Common myeloid progenitor, CD34-positive (primary cell): ENCODE data around the gene SIDT2.
A peak's percentile ranks its signal among the peaks of the same experiment; 100 is the strongest.
"Not testable (repeated sequence)": the region's sequence is repeated elsewhere in the genome, so short reads cannot be mapped to it uniquely, and the experiment has no call there.

Experiments
- CTCF ChIA-PET: fragments of 350-600 bp; sonication (Branson Sonifier 250); formaldehyde crosslinking; loops from one replicate; lab custom pipeline; 2021; ENCODE audit warnings: antibody characterized with exemption; lab: Charles Lee
- POLR2A ChIA-PET: fragments of 350-600 bp; sonication (Branson Sonifier 250); formaldehyde crosslinking; loops from one replicate; lab custom pipeline; 2021; ENCODE audit warnings: antibody characterized with exemption; lab: Charles Lee
- DNase-seq, 3 donors: peaks; one replicate each; pipeline versions ENCODE4 v3.0.0 to v3.0.0-alpha.2; 2013
- H3K27ac ChIP-seq, 2 experiments: 1 replicate in 1 of 2; 2 replicates in 1 of 2; pipeline ENCODE4 v1.7.0; 2013; ENCODE audit warnings: inconsistent platforms in 2 of 2, low read length in 2 of 2, mild to moderate bottlenecking in 2 of 2, low read depth in 1 of 2, moderate library complexity in 1 of 2; ENCODE audit not compliant: severe bottlenecking in 2 of 2, insufficient read depth in 1 of 2, poor library complexity in 1 of 2
- H3K27me3 ChIP-seq, 5 experiments: replicated peaks in 2 of 5; 1 replicate in 3 of 5; 2 replicates in 2 of 5; pipeline versions ENCODE4 v1.6.1 to v1.7.0; 2013; ENCODE audit warnings: low read length in 4 of 5, mild to moderate bottlenecking in 2 of 5, moderate library complexity in 2 of 5, inconsistent platforms in 1 of 5; ENCODE audit not compliant: insufficient read depth in 5 of 5, control insufficient read depth in 4 of 5
- H3K36me3 ChIP-seq, 4 experiments: 1 replicate in 2 of 4; 2 replicates in 2 of 4; pipeline versions ENCODE4 v1.6.1 to v1.7.0; 2013; ENCODE audit warnings: low read length in 3 of 4, control low read depth in 1 of 4, mild to moderate bottlenecking in 1 of 4; ENCODE audit not compliant: control insufficient read depth in 4 of 4, insufficient read depth in 4 of 4
- H3K4me1 ChIP-seq, 4 experiments: 1 replicate in 3 of 4; 2 replicates in 1 of 4; pipeline versions ENCODE4 v1.6.1 to v1.7.1; 2013; ENCODE audit warnings: low read length in 3 of 4, mild to moderate bottlenecking in 3 of 4, control low read depth in 1 of 4, inconsistent platforms in 1 of 4, moderate library complexity in 1 of 4; ENCODE audit not compliant: control insufficient read depth in 4 of 4, insufficient read depth in 4 of 4; ENCODE audit errors: control extremely low read depth in 1 of 4
- H3K4me3 ChIP-seq, 7 experiments: 1 replicate in 4 of 7; 2 replicates in 3 of 7; pipeline versions ENCODE4 v1.5.1 to v1.7.0; 2013; ENCODE audit warnings: mild to moderate bottlenecking in 7 of 7, low read length in 6 of 7, moderate library complexity in 6 of 7, inconsistent platforms in 2 of 7, low read depth in 2 of 7, control low read depth in 1 of 7; ENCODE audit not compliant: insufficient read depth in 4 of 7, control insufficient read depth in 1 of 7; ENCODE audit errors: extremely low read depth in 1 of 7
- H3K9me3 ChIP-seq, 5 experiments: 1 replicate in 4 of 5; 2 replicates in 1 of 5; pipeline versions ENCODE4 v1.6.1 to v1.7.1; 2013; ENCODE audit warnings: low read length in 4 of 5, mild to moderate bottlenecking in 2 of 5, inconsistent platforms in 1 of 5, low read depth in 1 of 5, moderate library complexity in 1 of 5; ENCODE audit not compliant: control insufficient read depth in 4 of 5, insufficient read depth in 2 of 5; ENCODE audit errors: control extremely low read depth in 1 of 5
- WGBS: methylation state at CpG from one replicate; pipeline ENCODE4 v1.1.5; 2013; ENCODE audit not compliant: insufficient coverage; 5-methylcytosine and 5-hydroxymethylcytosine counted together

The SIDT2 gene

GRCh38 chr11:117182551-117182935, 4.0 kb downstream of the SIDT2 start:
- no peak overlapping the region for H3K27ac ChIP-seq
- H3K4me1 ChIP-seq = peaks cover 8 to 31% (median 27%) of the 10 kb centered on the region in 4 experiments
- DNase-seq = no peak
- H3K4me3 ChIP-seq = no peak overlapping the region
- H3K36me3 ChIP-seq = peaks cover 0 to 19% (median 2%) of the 10 kb centered on the region in 4 experiments
- H3K27me3 ChIP-seq = no peaks in the 10 kb centered on the region
- ChIA-PET CTCF (interaction anchor here (0.9 to 9.7 kb wide), 10 partner anchors 9 to 113 kb away, joined by 3 to 100 read pairs (median 6); partner anchors contain the start of genes PCSK7, RNF214 and TAGLN), POLR2A (no interaction called here)
- no peaks in the 10 kb centered on the region for H3K9me3 ChIP-seq
- 98% methylated on average over 9 of the region's 10 CpGs for WGBS

- H3K27me3 ChIP-seq, H3K9me3 ChIP-seq, DNase-seq, POLR2A ChIA-PET, H3K27ac ChIP-seq, H3K4me3 ChIP-seq: not testable (repeated sequence)
- Histone ChIP-seq H3K4me1 (peaks cover 4 to 26% (median 24%) of the 10 kb centered on the region in 4 experiments), H3K36me3 (peaks cover 0 to 25% (median 2%) of the 10 kb centered on the region in 4 experiments)
- CTCF ChIA-PET = interaction anchor here (0.9 to 9.7 kb wide), 7 partner anchors 11 to 114 kb away, joined by 3 to 100 read pairs (median 11); partner anchors contain the start of genes PCSK7 and RNF214
- WGBS = 97% methylated on average over 7 of the region's 13 CpGs
Measured at GRCh38 chr11:117183178-117183577, 4.6 kb downstream of the SIDT2 start.

GRCh38 chr11:117183724-117184349, 5.3 kb downstream of the SIDT2 start:
- no peak overlapping the region for H3K4me3 ChIP-seq
- peaks cover 0 to 30% (median 2%) of the 10 kb centered on the region in 4 experiments for H3K36me3 ChIP-seq
- H3K4me1 ChIP-seq = peaks cover 2 to 23% (median 22%) of the 10 kb centered on the region in 4 experiments
- H3K27me3 ChIP-seq = no peaks in the 10 kb centered on the region
- ChIA-PET POLR2A (interaction anchor here (0.6 kb wide), 1 partner anchor 313 kb away, joined by 5 read pairs; no protein-coding TSS in a partner anchor), CTCF (interaction anchor here (0.9 to 9.7 kb wide), 4 partner anchors 10 to 37 kb away, joined by 3 to 59 read pairs (median 3); no protein-coding TSS in a partner anchor)
- H3K27ac ChIP-seq = no peak overlapping the region
- WGBS = 100% methylated on average over 7 of the region's 11 CpGs
- no peak for DNase-seq
- no peaks in the 10 kb centered on the region for H3K9me3 ChIP-seq

DNA sequence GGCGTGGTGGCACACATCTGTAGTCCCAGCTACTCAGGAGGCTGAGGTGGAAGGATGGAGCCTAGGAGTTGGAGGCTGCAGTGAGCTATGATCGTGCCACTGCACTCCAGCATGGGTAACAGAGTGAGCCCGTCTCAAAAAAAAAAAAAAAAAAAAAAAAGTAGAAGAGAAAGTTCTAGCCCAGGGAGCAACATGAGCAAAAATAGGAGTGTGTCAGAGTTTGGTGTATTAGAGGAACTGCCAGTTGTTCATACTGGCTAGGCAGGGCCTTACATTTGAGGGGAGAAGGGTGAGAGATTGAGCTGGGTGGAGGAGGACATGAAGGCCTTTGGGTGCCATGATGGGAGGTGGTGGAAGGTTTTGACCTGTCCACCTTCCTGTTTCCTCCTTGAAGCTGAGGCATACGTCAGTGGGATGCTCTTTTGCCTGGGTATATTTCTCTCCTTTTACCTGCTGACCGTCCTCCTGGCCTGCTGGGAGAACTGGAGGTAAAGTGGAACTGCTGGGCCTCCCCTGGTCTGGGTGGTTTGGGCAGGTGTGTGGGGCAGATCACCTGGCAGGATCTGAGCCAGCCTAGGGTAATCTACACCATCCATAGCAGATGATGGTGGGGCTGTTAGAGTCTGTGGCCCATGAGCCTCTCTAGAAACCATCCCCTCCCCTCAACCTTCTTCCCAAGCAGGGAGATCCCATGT, 7.3 kb downstream of the SIDT2 start:
- Histone ChIP-seq H3K27ac (no peak overlapping the region), H3K9me3 (no peaks in the 10 kb centered on the region), H3K4me3 (no peak overlapping the region), H3K4me1 (peaks cover 0 to 7% (median 4%) of the 10 kb centered on the region in 4 experiments), H3K36me3 (peaks cover 0 to 44% (median 8%) of the 10 kb centered on the region in 4 experiments), H3K27me3 (no peaks in the 10 kb centered on the region)
- peak in 2 of 3 donors; percentile 40 to 50 for DNase-seq
- CTCF ChIA-PET = interaction anchor here (0.9 to 9.7 kb wide), 4 partner anchors 8 to 26 kb away, joined by 3 to 59 read pairs (median 4); no protein-coding TSS in a partner anchor
- POLR2A ChIA-PET = no interaction called here
- WGBS = 100% methylated on average over 1 of the region's 5 CpGs

GRCh38 chr11:117186431-117186761, 7.9 kb downstream of the SIDT2 start:
- Histone ChIP-seq H3K36me3 (peaks cover 0 to 44% (median 8%) of the 10 kb centered on the region in 4 experiments), H3K27me3 (no peaks in the 10 kb centered on the region), H3K4me3 (no peak overlapping the region), H3K4me1 (peaks cover 0 to 2% (median 0%) of the 10 kb centered on the region in 4 experiments), H3K9me3 (no peaks in the 10 kb centered on the region), H3K27ac (no peak overlapping the region)
- CTCF ChIA-PET = interaction anchor here (1.5 kb wide), 1 partner anchor 14 kb away, joined by 5 read pairs; no protein-coding TSS in a partner anchor
- DNase-seq = no peak
- POLR2A ChIA-PET = no interaction called here
- WGBS = 97% methylated on average over 4 of the region's 4 CpGs

DNA sequence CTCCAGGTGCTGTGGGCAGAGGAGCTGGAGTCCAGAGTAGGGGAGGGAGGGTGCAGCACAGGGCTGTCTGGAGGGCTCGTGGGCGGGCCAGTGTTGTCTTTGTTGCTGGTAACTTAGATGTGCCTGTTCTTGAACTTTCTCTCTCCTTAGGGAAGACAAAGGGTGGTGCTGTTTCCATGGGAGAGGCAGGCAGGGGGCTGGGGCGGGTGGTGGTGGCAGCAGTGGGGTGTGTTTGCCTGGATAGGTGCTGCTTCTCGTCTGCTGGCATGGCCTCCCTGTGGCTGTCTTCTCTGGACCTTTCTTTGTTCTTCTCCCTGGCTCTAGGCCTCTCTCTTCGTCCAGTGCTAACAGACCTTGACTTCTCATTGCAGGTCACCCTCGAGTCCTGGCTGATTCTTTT, 8.5 kb downstream of the SIDT2 start:
- POLR2A ChIA-PET = no interaction called here
- 92% methylated on average over 4 of the region's 6 CpGs for WGBS
- Histone ChIP-seq H3K36me3 (peaks cover 0 to 48% (median 7%) of the 10 kb centered on the region in 4 experiments), H3K9me3 (no peaks in the 10 kb centered on the region), H3K27me3 (no peaks in the 10 kb centered on the region), H3K27ac (no peak overlapping the region), H3K4me3 (no peak overlapping the region), H3K4me1 (no peaks in the 10 kb centered on the region)
- no peak for DNase-seq
- CTCF ChIA-PET = interaction anchor here (1.5 kb wide), 1 partner anchor 15 kb away, joined by 5 read pairs; no protein-coding TSS in a partner anchor

DNA sequence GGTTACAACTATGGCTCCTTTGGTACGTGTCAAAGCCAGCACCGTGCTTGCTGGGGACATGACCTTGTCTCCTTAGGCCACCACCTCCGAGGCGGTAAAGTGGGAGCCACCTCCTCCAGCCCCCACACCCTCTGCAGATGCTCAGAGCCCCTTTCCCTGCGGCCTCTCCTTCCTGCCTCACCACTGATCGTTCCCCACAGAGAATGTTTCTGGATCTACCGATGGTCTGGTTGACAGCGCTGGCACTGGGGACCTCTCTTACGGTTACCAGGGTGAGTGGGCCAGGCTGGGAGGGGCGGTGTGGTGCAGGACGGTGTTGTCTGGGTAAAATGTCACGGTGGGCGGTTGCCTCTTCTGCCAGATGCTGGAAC, 8.9 kb downstream of the SIDT2 start:
- no peak for DNase-seq
- Histone ChIP-seq H3K9me3 (no peaks in the 10 kb centered on the region), H3K4me3 (no peak overlapping the region), H3K4me1 (no peaks in the 10 kb centered on the region), H3K27ac (no peak overlapping the region), H3K27me3 (no peaks in the 10 kb centered on the region), H3K36me3 (peaks cover 0 to 47% (median 7%) of the 10 kb centered on the region in 4 experiments)
- ChIA-PET POLR2A (no interaction called here), CTCF (no interaction called here)
- WGBS = 98% methylated on average over 10 of the region's 13 CpGs
